ENCODE results near the gene SNX30. TPM values are rescaled to one million over a fixed set of nuclear protein-coding genes. Genes with fewer than 3 reads are reported as not detected.

SNX30 gene
- total RNA-seq, 2 experiments from 2014 or later, result 13.5 to 19.8 TPM

- H4K20me1 ChIP-seq (ENCODE audit: insufficient read depth, low read length), result no peaks in the 10 kb centered on the region; the same call in 1 of the 2 replicates
- TF ChIP-seq CTCF (conservative IDR thresholded peaks at IDR 0.05; ENCODE audit: low read length), result no peak
- TF ChIP-seq EZH2phosphoT487 (IDR thresholded peaks at IDR 0.05; ENCODE audit: borderline replicate concordance, low read depth, low read length), result no peak
- ChIA-PET POLR2A (no interaction called here), CTCF (ENCODE audit: unreplicated experiment) (no interaction called here)
- DNase-seq (ENCODE audit: low spot score), result no peak
- BruUV-seq (replicated peaks), result no TSS peak
- H3K9me2 ChIP-seq (ENCODE audit: insufficient read depth, low read length), result no peaks in the 10 kb centered on the region
- H3K9me3 ChIP-seq (ENCODE audit: low read length), result no peaks in the 10 kb centered on the region
- 0 out of 2 replicates have a peak, but pooled peaks cover 3% of the 10 kb centered on the region for H3K36me3 ChIP-seq (ENCODE audit: insufficient read depth, low read length)
- H3K79me2 ChIP-seq (ENCODE audit: insufficient read depth, low read depth, low read length), result peaks cover 8% of the 10 kb centered on the region; the same call in 1 of the 2 replicates
- no peak overlapping the region for H2AFZ ChIP-seq (ENCODE audit: low read length)
- intact Hi-C loops (cut with micrococcal nuclease; ENCODE audit: unreplicated experiment), result loop anchor here (10.0 kb wide), 2 partner anchors 860 to 1270 kb away; partner anchors contain the start of genes ECPAS and UGCG
- H3K27ac ChIP-seq (ENCODE audit: low read depth, low read length, poor library complexity, severe bottlenecking), result no peak overlapping the region
- H3K4me3 ChIP-seq (ENCODE audit: low read depth, low read length, poor library complexity, severe bottlenecking), result no peak overlapping the region
- H3K4me1 ChIP-seq (ENCODE audit: insufficient read depth, low read length, poor library complexity, severe bottlenecking), result peaks cover 26% of the 10 kb centered on the region
- no peak overlapping the region for H3K4me2 ChIP-seq (ENCODE audit: low read length)
Observed at GRCh38 chr9:112755016-112755427, 4.5 kb downstream of the SNX30 start.

GRCh38 chr9:112755675-112756074 is 5.1 kb downstream of the SNX30 start:
- intact Hi-C loops (cut with micrococcal nuclease; ENCODE audit: unreplicated experiment), result loop anchor here (10.0 kb wide), 2 partner anchors 861 to 1271 kb away; partner anchors contain the start of genes ECPAS and UGCG
- DNase-seq (ENCODE audit: low spot score), result no peak
- H4K20me1 ChIP-seq (ENCODE audit: insufficient read depth, low read length), result no peaks in the 10 kb centered on the region; the same call in 1 of the 2 replicates
- H2AFZ ChIP-seq (ENCODE audit: low read length), result no peak overlapping the region
- 0 out of 2 replicates have a peak, but pooled peaks cover 3% of the 10 kb centered on the region for H3K36me3 ChIP-seq (ENCODE audit: insufficient read depth, low read length)
- no peak overlapping the region for H3K27ac ChIP-seq (ENCODE audit: low read depth, low read length, poor library complexity, severe bottlenecking)
- POLR2A ChIA-PET, result interaction anchor here (0.5 kb wide), 1 partner anchor 23 kb away, joined by 3 read pairs; no protein-coding TSS in a partner anchor
- CTCF ChIA-PET (ENCODE audit: unreplicated experiment), result interaction anchor here (0.5 kb wide), 1 partner anchor 671 kb away, joined by 3 read pairs; no protein-coding TSS in a partner anchor
- H3K9me2 ChIP-seq (ENCODE audit: insufficient read depth, low read length), result no peaks in the 10 kb centered on the region
- peaks cover 23% of the 10 kb centered on the region for H3K4me1 ChIP-seq (ENCODE audit: insufficient read depth, low read length, poor library complexity, severe bottlenecking)
- no TSS peak for BruUV-seq (replicated peaks)
- H3K4me3 ChIP-seq (ENCODE audit: low read depth, low read length, poor library complexity, severe bottlenecking), result no peak overlapping the region
- H3K79me2 ChIP-seq (ENCODE audit: insufficient read depth, low read depth, low read length), result peaks cover 8% of the 10 kb centered on the region; the same call in 1 of the 2 replicates
- no peak for TF ChIP-seq EZH2phosphoT487 (IDR thresholded peaks at IDR 0.05; ENCODE audit: borderline replicate concordance, low read depth, low read length)
- TF ChIP-seq CTCF (conservative IDR thresholded peaks at IDR 0.05; ENCODE audit: low read length), result no peak
- H3K9me3 ChIP-seq (ENCODE audit: low read length), result no peaks in the 10 kb centered on the region
- no peak overlapping the region for H3K4me2 ChIP-seq (ENCODE audit: low read length)

GRCh38 chr9:112757282-112757883 is 6.8 kb downstream of the SNX30 start:
- intact Hi-C loops (cut with micrococcal nuclease; ENCODE audit: unreplicated experiment), result loop anchor here (10.0 kb wide), 2 partner anchors 863 to 1273 kb away; partner anchors contain the start of genes ECPAS and UGCG
- H3K4me2 ChIP-seq (ENCODE audit: low read length), result no peak overlapping the region
- DNase-seq (ENCODE audit: low spot score), result no peak
- 0 out of 2 replicates have a peak, but pooled peaks cover 3% of the 10 kb centered on the region for H3K36me3 ChIP-seq (ENCODE audit: insufficient read depth, low read length)
- H2AFZ ChIP-seq (ENCODE audit: low read length), result no peak overlapping the region
- no peaks in the 10 kb centered on the region; the same call in 1 of the 2 replicates for H4K20me1 ChIP-seq (ENCODE audit: insufficient read depth, low read length)
- ChIA-PET POLR2A (no interaction called here), CTCF (ENCODE audit: unreplicated experiment) (no interaction called here)
- peaks cover 15% of the 10 kb centered on the region for H3K4me1 ChIP-seq (ENCODE audit: insufficient read depth, low read length, poor library complexity, severe bottlenecking)
- BruUV-seq (replicated peaks), result no TSS peak
- TF ChIP-seq EZH2phosphoT487 (IDR thresholded peaks at IDR 0.05; ENCODE audit: borderline replicate concordance, low read depth, low read length) (no peak), CTCF (conservative IDR thresholded peaks at IDR 0.05; ENCODE audit: low read length) (no peak)
- H3K9me3 ChIP-seq (ENCODE audit: low read length), result no peaks in the 10 kb centered on the region
- no peak overlapping the region for H3K4me3 ChIP-seq (ENCODE audit: low read depth, low read length, poor library complexity, severe bottlenecking)
- H3K9me2 ChIP-seq (ENCODE audit: insufficient read depth, low read length), result no peaks in the 10 kb centered on the region
- H3K27ac ChIP-seq (ENCODE audit: low read depth, low read length, poor library complexity, severe bottlenecking), result no peak overlapping the region
- peaks cover 2% of the 10 kb centered on the region; the same call in 1 of the 2 replicates for H3K79me2 ChIP-seq (ENCODE audit: insufficient read depth, low read depth, low read length)
